GM21528 (cell line): Measurements from ENCODE around the gene RFX2.
"Not testable (repeated sequence)": the region's sequence is repeated elsewhere in the genome, so short reads cannot be mapped to it uniquely, and the experiment has no call there.

ENCODE experiments used
- ATAC-seq: cut with Tn5 transposase; IDR thresholded peaks from one replicate; pipeline ENCODE4 v1.9.1; 2021; ENCODE audit warnings: mild to moderate bottlenecking, moderate library complexity; ENCODE audit not compliant: unreplicated experiment, low FRiP score

The RFX2 gene

GRCh38 chr19:5977222-5977784, 133.0 kb downstream of the RFX2 start:
- no peak for ATAC-seq

DNA sequence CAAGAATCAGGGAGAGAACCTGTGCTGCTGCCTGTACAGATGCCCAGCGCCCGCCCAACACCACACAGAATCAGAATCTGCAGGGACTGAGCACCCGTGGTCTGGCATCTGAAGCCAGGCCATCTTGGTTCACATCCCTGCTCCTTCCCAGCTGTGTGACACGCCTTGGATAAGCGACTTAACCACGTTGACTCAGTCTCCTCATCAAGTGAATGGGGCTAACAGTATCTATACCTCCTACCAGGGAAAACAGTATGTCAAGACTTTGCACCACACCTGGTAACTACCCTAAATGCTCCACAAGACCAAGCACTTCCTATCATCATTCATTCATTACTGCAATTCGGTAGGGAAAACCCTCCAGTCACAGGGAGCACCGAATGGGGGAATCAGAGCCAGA, 133.5 kb downstream of the RFX2 start:
- no peak for ATAC-seq

DNA sequence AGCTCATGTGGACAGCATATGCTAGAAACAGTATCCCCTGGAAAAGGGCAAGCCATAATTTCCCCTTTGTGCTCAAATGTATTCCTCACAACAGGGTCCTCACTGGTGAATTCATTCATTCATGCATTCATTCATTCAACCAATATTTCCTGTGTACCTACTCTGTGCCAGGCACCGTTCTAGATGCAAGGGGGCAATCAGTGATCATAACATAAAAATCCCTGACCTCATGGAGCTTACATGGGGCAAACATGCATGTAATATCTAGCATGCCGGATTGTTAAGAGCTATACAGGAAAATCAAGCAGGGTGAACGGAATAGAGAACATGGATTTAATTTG, 134.9 kb downstream of the RFX2 start:
- ATAC-seq: no peak

DNA sequence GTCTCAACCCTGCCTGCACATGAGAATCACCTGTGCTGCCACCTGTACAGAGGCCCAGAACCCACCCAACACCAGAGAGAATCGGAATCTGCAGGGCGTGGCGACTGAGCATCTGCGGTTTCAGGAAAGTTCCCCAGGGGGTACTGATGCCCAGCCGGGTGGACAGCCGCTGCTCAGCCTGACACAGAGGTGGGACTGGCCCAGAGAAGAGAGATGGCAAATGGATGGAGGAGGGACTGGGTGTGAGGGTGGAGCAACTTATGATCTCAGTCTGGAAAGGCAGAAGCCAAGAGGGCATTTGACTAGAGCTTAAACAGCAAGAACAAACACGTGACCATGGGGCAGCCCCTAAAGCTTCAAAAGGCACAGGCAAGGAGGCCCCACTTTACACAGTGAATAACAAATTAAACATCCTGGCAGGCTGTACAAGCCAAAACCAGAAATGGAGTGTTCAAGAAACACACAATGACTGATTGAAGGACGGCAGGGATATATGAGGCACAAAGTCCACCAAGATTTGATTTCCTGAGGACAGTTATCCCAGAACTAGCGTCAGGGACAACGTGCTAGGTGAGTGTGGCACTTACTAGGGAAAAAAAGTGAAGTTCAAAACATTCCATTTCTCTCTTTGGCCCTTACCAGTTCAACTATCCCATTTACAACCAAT, 135.4 kb downstream of the RFX2 start:
- no peak for ATAC-seq

DNA sequence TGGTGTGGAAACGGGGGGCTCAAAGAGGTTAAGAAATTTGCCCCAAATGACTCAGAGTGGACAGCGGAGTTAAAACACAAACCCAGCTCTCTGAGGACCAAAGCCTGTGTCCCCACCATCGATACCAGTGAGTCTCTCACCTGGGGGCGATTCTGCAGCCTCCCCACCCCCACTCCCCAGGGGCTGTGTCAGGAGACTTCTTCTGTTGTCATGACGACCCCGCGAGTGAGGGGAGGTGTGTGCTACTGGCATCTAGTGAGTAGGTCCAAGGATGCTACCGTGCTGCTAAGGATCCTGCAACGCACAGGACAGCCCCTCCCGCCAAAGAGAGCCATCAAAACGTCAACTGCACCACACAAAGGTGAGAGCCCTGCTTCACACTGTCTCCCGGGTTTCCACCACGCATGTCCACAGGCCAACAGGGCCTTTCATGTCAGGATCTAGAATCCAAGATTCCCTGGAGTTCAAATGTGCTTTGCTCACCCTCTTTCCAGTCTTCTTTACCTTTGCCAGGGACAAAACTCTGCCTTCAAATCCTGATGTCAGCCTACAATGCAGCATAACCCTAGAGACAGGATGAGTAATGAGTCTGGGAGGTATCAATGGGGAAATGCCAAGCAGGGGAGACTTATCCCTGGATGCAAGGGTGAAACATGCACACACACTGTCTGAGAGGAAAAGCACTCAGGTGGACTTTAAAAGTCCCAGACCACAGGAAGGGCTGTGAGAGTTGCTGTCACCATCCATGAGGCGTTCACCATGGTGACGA, 136.2 kb downstream of the RFX2 start:
- ATAC-seq: no peak

- ATAC-seq: no peak
These were observed 136.9 kb downstream of the RFX2 start for GRCh38 chr19:5973376-5973775.

DNA sequence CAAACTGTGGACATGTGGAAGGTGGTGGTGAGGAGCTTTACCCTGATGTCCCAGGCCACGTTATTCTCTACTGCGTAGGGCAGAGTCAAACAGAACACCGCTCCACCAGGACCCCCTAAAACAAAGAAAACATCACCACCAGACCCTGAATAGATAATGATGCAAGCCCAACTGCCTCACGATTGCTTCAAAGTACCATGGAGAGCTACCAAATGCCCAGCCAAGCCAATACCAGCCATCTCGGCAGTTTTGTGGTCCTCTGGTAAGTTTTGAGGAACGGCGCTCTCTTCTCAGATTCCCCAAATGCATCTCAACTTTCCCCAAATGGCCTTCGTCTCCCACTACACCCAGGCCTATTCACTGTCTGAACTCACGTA, 138.0 kb downstream of the RFX2 start:
- no peak for ATAC-seq

GRCh38 chr19:5971714-5972354, 138.5 kb downstream of the RFX2 start:
- ATAC-seq: no peak

GRCh38 chr19:5969476-5969875, 140.8 kb downstream of the RFX2 start:
- ATAC-seq: no peak

DNA sequence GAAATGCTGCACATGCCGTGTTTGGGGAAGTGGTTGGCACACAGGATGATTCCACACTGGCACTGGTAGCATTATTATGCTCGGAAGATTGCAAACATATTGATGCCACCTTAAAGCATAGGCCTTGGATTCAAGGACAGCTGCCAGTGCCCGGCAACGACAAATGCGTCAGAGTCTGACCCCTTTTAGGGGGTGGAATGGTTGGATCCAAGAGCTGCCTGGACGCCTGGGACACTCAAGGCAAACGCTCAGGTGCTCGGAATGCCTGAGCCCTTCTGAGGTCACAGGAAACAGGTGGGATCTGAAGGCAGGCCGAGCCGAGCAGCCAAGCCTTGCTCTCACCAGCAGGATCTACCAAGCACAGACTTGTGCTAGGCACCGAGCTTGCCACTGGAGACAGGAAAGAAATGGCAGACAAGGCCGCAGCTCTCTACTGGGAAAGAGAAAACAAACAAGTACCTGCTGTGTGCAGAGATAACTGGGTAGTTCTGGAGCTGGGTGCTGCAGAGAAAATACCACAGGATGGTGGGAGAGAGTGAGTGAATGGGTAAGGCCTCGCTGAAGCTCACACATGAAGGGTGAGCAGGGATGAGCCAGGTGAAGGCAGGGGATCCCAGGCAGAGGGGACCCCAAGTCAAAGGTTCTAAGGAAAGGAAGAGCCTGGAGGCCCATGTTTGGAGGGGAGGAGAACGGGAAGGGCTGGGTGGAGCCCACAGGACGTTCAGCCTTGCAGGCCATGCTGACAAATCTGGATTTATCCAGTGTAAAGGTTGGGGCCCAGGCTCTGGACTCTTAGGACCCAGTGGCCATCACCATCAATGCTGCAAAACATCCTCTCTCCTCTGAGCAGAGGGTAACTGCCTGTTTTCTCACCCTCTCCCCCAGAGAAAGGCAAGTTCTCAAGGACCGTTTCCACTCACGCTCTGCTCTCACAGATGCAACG, 141.6 kb downstream of the RFX2 start:
- no peak for ATAC-seq

DNA sequence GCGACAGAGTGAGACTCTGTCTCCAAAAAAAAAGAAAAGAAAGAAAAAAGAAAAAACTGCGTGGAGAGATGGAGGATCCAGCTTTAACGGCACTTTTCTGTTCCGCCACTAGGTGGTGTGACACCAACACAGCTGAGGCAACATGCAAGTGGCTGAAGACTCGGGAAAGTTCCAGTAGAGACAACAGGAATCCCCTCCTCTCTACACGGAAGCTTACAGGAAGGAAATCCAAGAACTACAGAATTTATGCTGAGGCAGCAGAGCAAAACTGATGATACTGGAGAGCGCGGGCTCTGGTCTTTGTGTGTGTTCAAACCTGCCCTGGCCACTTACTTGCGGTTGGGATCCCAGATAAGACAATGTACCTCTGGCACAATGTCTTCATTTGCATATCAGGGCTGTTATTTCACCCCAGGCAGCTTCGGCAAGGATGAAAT, 142.3 kb downstream of the RFX2 start:
- no peak for ATAC-seq

- no peak for ATAC-seq
These were observed 142.7 kb downstream of the RFX2 start for GRCh38 chr19:5967571-5967970.

GRCh38 chr19:5966941-5967340, 143.4 kb downstream of the RFX2 start:
- ATAC-seq: no peak

DNA sequence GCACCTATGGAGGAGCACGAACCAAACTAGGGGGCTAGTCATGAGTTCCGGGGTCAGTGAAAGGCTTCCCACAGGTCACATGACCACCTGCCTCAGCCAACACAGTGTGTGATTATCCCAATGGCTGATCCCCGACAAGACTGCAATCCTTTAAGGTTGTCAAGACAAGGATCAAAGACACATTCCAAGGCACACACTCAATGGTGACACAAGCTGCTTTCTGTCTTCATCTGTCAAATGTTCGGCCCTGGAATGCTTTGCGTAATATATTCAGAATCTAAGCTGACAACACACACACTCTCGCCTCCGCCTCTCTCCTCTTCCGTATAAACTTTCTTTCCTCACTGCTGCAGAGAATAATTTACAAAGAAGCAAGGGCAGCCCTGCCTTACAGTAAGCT, 144.1 kb downstream of the RFX2 start:
- no peak for ATAC-seq

- no peak for ATAC-seq
These were observed 145.3 kb downstream of the RFX2 start for GRCh38 chr19:5964816-5965565.

- no peak for ATAC-seq
These were observed 146.4 kb downstream of the RFX2 start for GRCh38 chr19:5963855-5964254.

DNA sequence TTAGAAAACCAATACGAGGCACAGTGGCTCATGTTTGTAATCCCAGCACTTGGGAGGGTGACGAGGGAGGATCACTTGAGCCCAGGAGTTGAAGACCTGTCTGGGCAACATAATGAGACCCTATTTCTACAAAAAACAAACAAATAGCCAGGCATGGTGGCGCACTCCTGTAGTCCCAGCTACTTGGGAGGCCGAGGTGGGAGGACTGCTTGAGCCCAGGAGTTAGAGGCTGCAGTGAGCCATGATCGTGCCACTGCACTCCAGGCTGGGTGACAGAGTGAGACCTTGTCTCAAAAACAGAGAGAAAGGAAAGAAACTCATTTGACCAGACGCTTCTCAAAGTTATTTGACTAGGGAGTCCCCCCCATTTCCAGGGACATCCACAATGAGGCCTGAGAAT, 147.0 kb downstream of the RFX2 start:
- not testable (repeated sequence) for ATAC-seq

GRCh38 chr19:5961969-5962945, 148.0 kb downstream of the RFX2 start:
- ATAC-seq: no peak

DNA sequence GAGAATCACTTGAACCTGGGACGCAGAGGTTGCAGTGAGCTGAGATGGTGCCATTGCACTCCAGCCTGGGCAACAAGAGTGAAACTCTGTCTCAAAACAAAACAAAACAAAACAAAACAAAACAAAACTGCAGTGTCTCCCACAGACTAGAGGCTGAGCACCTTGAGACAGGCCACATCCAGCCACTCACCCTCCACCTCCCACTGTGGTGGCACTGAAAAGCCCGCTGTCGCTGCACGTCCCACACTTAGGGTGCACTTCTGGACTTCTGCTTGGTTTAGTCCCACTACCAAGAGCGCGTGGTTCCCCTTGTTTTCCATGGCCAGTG, 148.7 kb downstream of the RFX2 start:
- ATAC-seq: not testable (repeated sequence)
